ENCODE data around the gene CXCR5.

CXCR5 gene

DNA sequence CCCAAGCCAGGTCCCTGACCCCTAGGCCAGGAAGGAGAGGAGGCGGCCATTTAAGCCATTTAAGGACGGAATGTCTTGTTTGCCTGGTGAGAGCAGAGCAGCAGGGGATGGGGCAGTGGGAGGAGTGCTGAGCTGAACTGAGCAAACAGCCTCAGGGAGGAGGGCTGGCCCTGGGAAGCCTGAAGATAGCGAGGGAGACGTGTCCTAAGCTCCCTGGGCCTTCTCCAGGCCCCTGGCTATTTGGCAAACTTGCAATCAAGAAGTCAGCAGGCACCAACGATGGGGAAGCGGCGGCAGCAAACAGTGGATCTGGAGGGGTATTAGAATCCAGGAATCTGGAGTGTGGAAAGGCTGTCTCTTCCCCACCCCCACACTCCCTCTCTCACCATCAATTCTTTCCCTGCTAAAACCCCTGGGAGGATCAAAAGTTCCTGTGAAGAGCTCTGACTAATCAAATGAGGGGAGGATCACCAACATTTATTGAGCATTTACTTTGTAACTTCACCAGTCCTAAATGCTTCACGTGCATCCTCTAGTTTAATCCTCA lies 33.2 kb downstream of the CXCR5 start:
- peak overlapping the region; percentile 100 for H3K27ac ChIP-seq
- no peak for DNase-seq (ENCODE audit: low spot score)
- TF ChIP-seq, protein P1, sequence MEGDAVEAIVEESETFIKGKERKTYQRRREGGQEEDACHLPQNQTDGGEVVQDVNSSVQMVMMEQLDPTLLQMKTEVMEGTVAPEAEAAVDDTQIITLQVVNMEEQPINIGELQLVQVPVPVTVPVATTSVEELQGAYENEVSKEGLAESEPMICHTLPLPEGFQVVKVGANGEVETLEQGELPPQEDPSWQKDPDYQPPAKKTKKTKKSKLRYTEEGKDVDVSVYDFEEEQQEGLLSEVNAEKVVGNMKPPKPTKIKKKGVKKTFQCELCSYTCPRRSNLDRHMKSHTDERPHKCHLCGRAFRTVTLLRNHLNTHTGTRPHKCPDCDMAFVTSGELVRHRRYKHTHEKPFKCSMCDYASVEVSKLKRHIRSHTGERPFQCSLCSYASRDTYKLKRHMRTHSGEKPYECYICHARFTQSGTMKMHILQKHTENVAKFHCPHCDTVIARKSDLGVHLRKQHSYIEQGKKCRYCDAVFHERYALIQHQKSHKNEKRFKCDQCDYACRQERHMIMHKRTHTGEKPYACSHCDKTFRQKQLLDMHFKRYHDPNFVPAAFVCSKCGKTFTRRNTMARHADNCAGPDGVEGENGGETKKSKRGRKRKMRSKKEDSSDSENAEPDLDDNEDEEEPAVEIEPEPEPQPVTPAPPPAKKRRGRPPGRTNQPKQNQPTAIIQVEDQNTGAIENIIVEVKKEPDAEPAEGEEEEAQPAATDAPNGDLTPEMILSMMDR (conservative IDR thresholded peaks at IDR 0.05; ENCODE audit: low read depth): no peak
- POLR2A ChIA-PET (ENCODE audit: low non-redundant PET): no interaction called here
- CTCF ChIA-PET: interaction anchor here (1.0 kb wide), 1 partner anchor 9 kb away, joined by 3 read pairs; the partner anchor contains the start of gene BCL9L

DNA sequence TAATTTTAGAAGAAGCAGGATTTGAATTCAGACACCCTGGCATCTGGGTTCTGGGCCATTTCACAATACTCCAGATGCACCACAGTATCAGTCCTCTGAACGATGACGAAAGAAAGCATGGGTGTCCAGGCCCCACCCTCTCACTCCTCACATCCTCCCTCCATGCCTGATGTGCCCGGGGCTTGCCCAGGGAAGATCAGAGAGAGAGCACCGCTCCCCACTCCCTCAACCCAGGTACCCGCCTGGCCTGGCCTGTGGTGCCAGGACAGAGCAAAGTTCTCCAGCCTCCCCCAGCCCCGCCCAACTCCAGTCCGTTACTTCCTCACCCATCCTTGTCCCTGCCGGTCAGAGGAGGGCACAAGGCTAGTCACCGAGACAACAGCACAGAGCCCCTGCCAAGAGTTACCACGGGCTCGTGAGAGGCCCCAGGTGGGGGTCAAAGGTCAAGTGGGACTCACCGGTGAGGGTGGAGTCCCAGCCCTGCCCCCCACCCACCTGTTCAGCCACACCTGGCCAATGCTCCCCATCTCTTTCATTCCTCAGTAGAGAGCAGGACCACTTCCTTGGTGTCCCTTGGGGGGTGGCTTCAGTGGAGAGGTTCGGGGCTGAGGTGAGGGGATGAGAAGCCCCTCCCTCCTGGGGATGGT lies 33.9 kb downstream of the CXCR5 start:
- H3K27ac ChIP-seq: peak overlapping the region; percentile 100
- TF ChIP-seq, protein P1 (conservative IDR thresholded peaks at IDR 0.05; ENCODE audit: low read depth): no peak
- POLR2A ChIA-PET (ENCODE audit: low non-redundant PET): no interaction called here
- CTCF ChIA-PET: interaction anchor here (1.0 kb wide), 1 partner anchor 8 kb away, joined by 3 read pairs; the partner anchor contains the start of gene BCL9L
- peak; percentile 72 for DNase-seq (ENCODE audit: low spot score)

DNA sequence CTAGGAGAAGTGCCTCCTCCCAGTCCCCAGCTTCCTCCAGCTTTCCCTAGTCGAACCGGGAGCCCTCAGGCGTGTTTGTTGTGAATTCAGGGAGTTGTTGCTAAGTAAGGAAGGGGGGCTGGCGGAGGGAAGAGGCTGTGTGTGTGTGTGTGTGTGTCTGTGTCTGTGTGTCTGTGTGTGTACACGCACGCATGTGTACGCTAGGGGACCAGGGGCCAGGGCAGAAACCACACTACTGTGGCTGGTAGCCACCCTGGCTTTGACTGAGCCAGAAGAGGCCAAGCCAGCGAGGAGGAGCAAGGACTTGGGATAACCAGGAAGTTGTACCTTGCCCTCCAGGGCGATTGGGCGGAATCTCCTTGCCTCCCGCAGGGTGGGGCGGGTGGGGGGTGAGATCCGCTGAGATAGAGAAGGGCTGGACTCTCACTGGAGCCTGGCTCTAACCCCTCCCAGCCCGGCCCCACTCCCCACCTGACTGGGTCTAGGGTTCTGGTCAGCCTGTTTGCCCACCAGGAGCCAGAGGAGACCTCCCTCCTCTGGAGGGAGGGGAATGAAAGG lies 34.5 kb downstream of the CXCR5 start:
- peak overlapping the region; percentile 100 for H3K27ac ChIP-seq
- peak; percentile 68 for DNase-seq (ENCODE audit: low spot score)
- POLR2A ChIA-PET (ENCODE audit: low non-redundant PET): no interaction called here
- TF ChIP-seq, protein P1 (conservative IDR thresholded peaks at IDR 0.05; ENCODE audit: low read depth): no peak
- CTCF ChIA-PET: no interaction called here

DNA sequence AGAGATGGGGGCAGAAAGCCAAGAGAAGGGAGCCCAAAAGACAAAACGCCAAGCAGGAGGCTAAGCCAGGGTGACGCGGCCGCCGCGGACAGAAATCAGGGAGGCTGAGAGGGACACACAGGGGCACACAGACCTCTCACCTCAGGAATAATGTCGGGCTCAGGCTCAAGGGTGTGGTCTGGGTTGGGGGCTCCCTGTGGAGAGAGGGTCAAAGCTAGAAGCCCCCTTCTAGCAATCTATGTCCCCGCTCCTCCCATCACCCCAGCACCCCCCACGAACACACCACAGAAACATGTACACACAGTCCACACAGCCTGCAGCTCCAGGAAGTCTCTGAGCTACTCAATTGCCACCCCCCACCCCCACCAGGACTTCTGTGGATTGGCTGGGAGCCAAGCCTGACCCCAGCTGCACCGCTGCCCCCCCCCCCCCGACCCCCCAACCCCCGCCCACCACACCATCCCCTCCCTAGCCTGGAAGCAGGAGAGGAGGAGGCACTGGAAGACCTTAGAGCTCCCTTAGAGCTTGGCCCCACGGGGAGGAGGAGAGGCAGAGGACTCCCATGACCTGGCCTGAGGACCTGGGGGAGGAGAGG lies 35.1 kb downstream of the CXCR5 start:
- DNase-seq (ENCODE audit: low spot score): no peak
- POLR2A ChIA-PET (ENCODE audit: low non-redundant PET): no interaction called here
- TF ChIP-seq, protein P1 (conservative IDR thresholded peaks at IDR 0.05; ENCODE audit: low read depth): no peak
- peak overlapping the region; percentile 100 for H3K27ac ChIP-seq
- CTCF ChIA-PET: no interaction called here

DNA sequence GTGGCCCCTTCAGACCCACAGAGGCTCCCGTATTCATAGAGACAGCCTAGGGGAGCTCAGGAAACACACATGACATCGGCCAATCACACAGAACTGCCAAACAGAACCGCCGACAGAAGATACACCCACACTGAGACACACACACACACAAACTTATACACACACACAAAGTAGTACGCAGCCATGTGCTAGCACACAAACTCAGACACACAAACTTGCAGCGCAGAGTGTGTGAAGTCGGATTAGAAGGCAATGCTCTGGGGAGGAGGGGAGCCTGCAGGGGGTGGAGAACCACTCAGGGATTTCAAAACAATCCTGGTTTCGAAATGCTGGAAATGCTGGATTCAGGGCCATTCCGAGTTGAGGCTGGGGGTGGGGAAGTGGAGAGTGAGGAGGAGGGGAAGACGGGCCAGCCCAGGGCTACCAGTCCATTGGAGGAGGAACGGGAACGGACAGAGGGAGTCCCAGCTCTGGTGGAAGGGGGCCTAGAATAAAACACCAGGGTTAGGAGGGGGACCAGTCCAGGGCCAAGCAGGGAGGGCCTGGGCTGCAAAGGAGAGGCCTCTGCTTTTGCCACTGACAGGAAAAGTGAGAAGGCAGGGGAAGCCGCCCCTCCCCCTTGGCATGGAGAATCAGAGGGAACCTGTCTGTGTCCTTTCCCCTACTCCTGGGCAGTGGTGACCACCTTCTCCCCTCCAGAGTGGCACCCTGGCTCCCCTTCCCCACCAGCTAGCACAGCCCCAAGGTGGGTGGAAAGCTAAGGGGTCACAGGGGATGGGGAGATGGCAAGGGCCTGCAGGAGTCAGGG lies 37.6 kb downstream of the CXCR5 start:
- TF ChIP-seq, protein P1 (conservative IDR thresholded peaks at IDR 0.05; ENCODE audit: low read depth): no peak
- ChIA-PET POLR2A (ENCODE audit: low non-redundant PET) (no interaction called here), CTCF (interaction anchor here (1.3 to 3.0 kb wide), 2 partner anchors 12 to 15 kb away, joined by 3 to 17 read pairs; no protein-coding TSS in a partner anchor)
- peak; percentile 69 for DNase-seq (ENCODE audit: low spot score)
- peak overlapping the region; percentile 100 for H3K27ac ChIP-seq
